OCI-LY3 (cell line): ENCODE measurements around the gene SLC6A20.

Experiments used
- CTCF ChIP-seq: fragments of 200-600, 300-600 bp; sonication (generic); IDR thresholded peaks from 2 replicates; pipeline ENCODE4 v1.5.1; 2014; ENCODE audit warnings: antibody characterized with exemption, low read length, low read depth
- EZH2phosphoT487 ChIP-seq: fragments of 200-600 bp; shearing (Covaris generic); IDR thresholded peaks from 2 replicates; pipeline ENCODE4 v1.6.1; 2018; ENCODE audit warnings: antibody characterized with exemption, mixed run types, low read depth

- TF ChIP-seq CTCF (no peak), EZH2phosphoT487 (no peak)
Observed at GRCh38 chr3:45758871-45759270, 37.5 kb downstream of the SLC6A20 start.
